ENCODE results near the gene APOL4.
A peak's percentile ranks its signal among the peaks of the same experiment; 100 is the strongest.
"Not testable (repeated sequence)": the region's sequence is repeated elsewhere in the genome, so short reads cannot be mapped to it uniquely, and the experiment has no call there.

Gene APOL4

GRCh38 chr22:36215981-36216380 lies 14.4 kb upstream of the APOL4 start:
- H3K4me1 ChIP-seq (ENCODE audit: control insufficient read depth, insufficient read depth, low read length), result no peaks in the 10 kb centered on the region
- no peaks in the 10 kb centered on the region for H3K36me3 ChIP-seq (ENCODE audit: control insufficient read depth, insufficient read depth, low read length)
- no peaks in the 10 kb centered on the region for H3K27me3 ChIP-seq (ENCODE audit: control insufficient read depth, insufficient read depth, low read length)
- H3K4me3 ChIP-seq (ENCODE audit: low read depth, low read length), result no peak overlapping the region
- no peak overlapping the region for H3K9ac ChIP-seq (ENCODE audit: low read depth, low read length)
- H3K9me3 ChIP-seq (ENCODE audit: control insufficient read depth, insufficient read depth, low read length), result no peaks in the 10 kb centered on the region

GRCh38 chr22:36213586-36213985 lies 12.0 kb upstream of the APOL4 start:
- Histone ChIP-seq H3K9me3 (ENCODE audit: control insufficient read depth, insufficient read depth, low read length) (no peaks in the 10 kb centered on the region), H3K9ac (ENCODE audit: low read depth, low read length) (no peak overlapping the region), H3K36me3 (ENCODE audit: control insufficient read depth, insufficient read depth, low read length) (no peaks in the 10 kb centered on the region), H3K4me3 (ENCODE audit: low read depth, low read length) (no peak overlapping the region), H3K27me3 (ENCODE audit: control insufficient read depth, insufficient read depth, low read length) (no peaks in the 10 kb centered on the region), H3K4me1 (ENCODE audit: control insufficient read depth, insufficient read depth, low read length) (no peaks in the 10 kb centered on the region)

- no peaks in the 10 kb centered on the region for H3K9me3 ChIP-seq (ENCODE audit: control insufficient read depth, insufficient read depth, low read length)
- no peaks in the 10 kb centered on the region for H3K36me3 ChIP-seq (ENCODE audit: control insufficient read depth, insufficient read depth, low read length)
- no peaks in the 10 kb centered on the region for H3K27me3 ChIP-seq (ENCODE audit: control insufficient read depth, insufficient read depth, low read length)
- no peak overlapping the region for H3K9ac ChIP-seq (ENCODE audit: low read depth, low read length)
- H3K4me3 ChIP-seq (ENCODE audit: low read depth, low read length), result no peak overlapping the region
- no peaks in the 10 kb centered on the region for H3K4me1 ChIP-seq (ENCODE audit: control insufficient read depth, insufficient read depth, low read length)
Measured at GRCh38 chr22:36212901-36213300, 11.3 kb upstream of the APOL4 start.

GRCh38 chr22:36211237-36211861 lies 9.7 kb upstream of the APOL4 start:
- H3K4me3 ChIP-seq (ENCODE audit: low read depth, low read length), result no peak overlapping the region

GRCh38 chr22:36210224-36210623 lies 8.6 kb upstream of the APOL4 start:
- H3K9ac ChIP-seq (ENCODE audit: low read depth, low read length), result no peak overlapping the region
- no peaks in the 10 kb centered on the region for H3K36me3 ChIP-seq (ENCODE audit: control insufficient read depth, insufficient read depth, low read length)
- no peak overlapping the region for H3K4me3 ChIP-seq (ENCODE audit: low read depth, low read length)
- H3K9me3 ChIP-seq (ENCODE audit: control insufficient read depth, insufficient read depth, low read length), result no peaks in the 10 kb centered on the region
- H3K27me3 ChIP-seq (ENCODE audit: control insufficient read depth, insufficient read depth, low read length), result no peaks in the 10 kb centered on the region
- no peaks in the 10 kb centered on the region for H3K4me1 ChIP-seq (ENCODE audit: control insufficient read depth, insufficient read depth, low read length)

More at GRCh38 chr22:36211237-36211861, 9.7 kb upstream of the APOL4 start:
- Histone ChIP-seq H3K36me3 (ENCODE audit: control insufficient read depth, insufficient read depth, low read length) (no peaks in the 10 kb centered on the region), H3K4me1 (ENCODE audit: control insufficient read depth, insufficient read depth, low read length) (no peaks in the 10 kb centered on the region), H3K9me3 (ENCODE audit: control insufficient read depth, insufficient read depth, low read length) (no peaks in the 10 kb centered on the region), H3K27me3 (ENCODE audit: control insufficient read depth, insufficient read depth, low read length) (no peaks in the 10 kb centered on the region), H3K9ac (ENCODE audit: low read depth, low read length) (no peak overlapping the region)

- not testable (repeated sequence) for H3K4me1 ChIP-seq (ENCODE audit: control insufficient read depth, insufficient read depth, low read length); H3K36me3 ChIP-seq (ENCODE audit: control insufficient read depth, insufficient read depth, low read length); H3K9ac ChIP-seq (ENCODE audit: low read depth, low read length); H3K4me3 ChIP-seq (ENCODE audit: low read depth, low read length); H3K9me3 ChIP-seq (ENCODE audit: control insufficient read depth, insufficient read depth, low read length); H3K27me3 ChIP-seq (ENCODE audit: control insufficient read depth, insufficient read depth, low read length)
Measured at GRCh38 chr22:36209488-36209908, 7.9 kb upstream of the APOL4 start.

- H3K9ac ChIP-seq (ENCODE audit: low read depth, low read length), result no peak overlapping the region
- no peaks in the 10 kb centered on the region for H3K9me3 ChIP-seq (ENCODE audit: control insufficient read depth, insufficient read depth, low read length)
- H3K27me3 ChIP-seq (ENCODE audit: control insufficient read depth, insufficient read depth, low read length), result no peaks in the 10 kb centered on the region
- H3K4me1 ChIP-seq (ENCODE audit: control insufficient read depth, insufficient read depth, low read length), result no peaks in the 10 kb centered on the region
- no peak overlapping the region for H3K4me3 ChIP-seq (ENCODE audit: low read depth, low read length)
- no peaks in the 10 kb centered on the region for H3K36me3 ChIP-seq (ENCODE audit: control insufficient read depth, insufficient read depth, low read length)
Measured at GRCh38 chr22:36208914-36209313, 7.3 kb upstream of the APOL4 start.

- no peaks in the 10 kb centered on the region for H3K4me1 ChIP-seq (ENCODE audit: control insufficient read depth, insufficient read depth, low read length)
Measured at GRCh38 chr22:36208162-36208765, 6.7 kb upstream of the APOL4 start.

GRCh38 chr22:36206255-36206654 lies 4.6 kb upstream of the APOL4 start:
- no peaks in the 10 kb centered on the region for H3K4me1 ChIP-seq (ENCODE audit: control insufficient read depth, insufficient read depth, low read length)
- no peaks in the 10 kb centered on the region for H3K36me3 ChIP-seq (ENCODE audit: control insufficient read depth, insufficient read depth, low read length)
- no peak overlapping the region for H3K9ac ChIP-seq (ENCODE audit: low read depth, low read length)
- no peaks in the 10 kb centered on the region for H3K9me3 ChIP-seq (ENCODE audit: control insufficient read depth, insufficient read depth, low read length)
- no peak overlapping the region for H3K4me3 ChIP-seq (ENCODE audit: low read depth, low read length)
- H3K27me3 ChIP-seq (ENCODE audit: control insufficient read depth, insufficient read depth, low read length), result no peaks in the 10 kb centered on the region

More at GRCh38 chr22:36208162-36208765, 6.7 kb upstream of the APOL4 start:
- Histone ChIP-seq H3K36me3 (ENCODE audit: control insufficient read depth, insufficient read depth, low read length) (no peaks in the 10 kb centered on the region), H3K9me3 (ENCODE audit: control insufficient read depth, insufficient read depth, low read length) (no peaks in the 10 kb centered on the region), H3K27me3 (ENCODE audit: control insufficient read depth, insufficient read depth, low read length) (no peaks in the 10 kb centered on the region), H3K9ac (ENCODE audit: low read depth, low read length) (no peak overlapping the region), H3K4me3 (ENCODE audit: low read depth, low read length) (no peak overlapping the region)

GRCh38 chr22:36205573-36205972 lies 4.0 kb upstream of the APOL4 start:
- H3K27me3 ChIP-seq (ENCODE audit: control insufficient read depth, insufficient read depth, low read length); H3K4me3 ChIP-seq (ENCODE audit: low read depth, low read length); H3K9me3 ChIP-seq (ENCODE audit: control insufficient read depth, insufficient read depth, low read length); H3K9ac ChIP-seq (ENCODE audit: low read depth, low read length); H3K4me1 ChIP-seq (ENCODE audit: control insufficient read depth, insufficient read depth, low read length); H3K36me3 ChIP-seq (ENCODE audit: control insufficient read depth, insufficient read depth, low read length): not testable (repeated sequence)

- Histone ChIP-seq H3K9me3 (ENCODE audit: control insufficient read depth, insufficient read depth, low read length) (no peaks in the 10 kb centered on the region), H3K4me3 (ENCODE audit: low read depth, low read length) (peak overlapping the region; percentile 3), H3K27me3 (ENCODE audit: control insufficient read depth, insufficient read depth, low read length) (no peaks in the 10 kb centered on the region), H3K4me1 (ENCODE audit: control insufficient read depth, insufficient read depth, low read length) (no peaks in the 10 kb centered on the region), H3K36me3 (ENCODE audit: control insufficient read depth, insufficient read depth, low read length) (no peaks in the 10 kb centered on the region), H3K9ac (ENCODE audit: low read depth, low read length) (no peak overlapping the region)
Measured at GRCh38 chr22:36204632-36205015, 3.0 kb upstream of the APOL4 start.

- H3K9ac ChIP-seq (ENCODE audit: low read depth, low read length), result no peak overlapping the region
- no peaks in the 10 kb centered on the region for H3K36me3 ChIP-seq (ENCODE audit: control insufficient read depth, insufficient read depth, low read length)
- no peaks in the 10 kb centered on the region for H3K4me1 ChIP-seq (ENCODE audit: control insufficient read depth, insufficient read depth, low read length)
- H3K27me3 ChIP-seq (ENCODE audit: control insufficient read depth, insufficient read depth, low read length), result no peaks in the 10 kb centered on the region
- no peaks in the 10 kb centered on the region for H3K9me3 ChIP-seq (ENCODE audit: control insufficient read depth, insufficient read depth, low read length)
- peak overlapping the region; percentile 3 for H3K4me3 ChIP-seq (ENCODE audit: low read depth, low read length)
Measured at GRCh38 chr22:36204001-36204631, 2.5 kb upstream of the APOL4 start.
